GM12873 (cell line): ENCODE results near the gene BRIP1.

Source experiments
- TF ChIP-seq, protein P1 (sequence below): IDR thresholded peaks from 2 replicates; pipeline ENCODE4 v1.5.1; 2012; ENCODE audit warnings: low read depth, mild to moderate bottlenecking, moderate library complexity, low read length, control low read depth; ENCODE audit not compliant: insufficient read depth; ENCODE audit errors: missing control alignments

BRIP1 gene

GRCh38 chr17:61638087-61638486 lies 225.2 kb downstream of the BRIP1 start:
- TF ChIP-seq, protein P1, sequence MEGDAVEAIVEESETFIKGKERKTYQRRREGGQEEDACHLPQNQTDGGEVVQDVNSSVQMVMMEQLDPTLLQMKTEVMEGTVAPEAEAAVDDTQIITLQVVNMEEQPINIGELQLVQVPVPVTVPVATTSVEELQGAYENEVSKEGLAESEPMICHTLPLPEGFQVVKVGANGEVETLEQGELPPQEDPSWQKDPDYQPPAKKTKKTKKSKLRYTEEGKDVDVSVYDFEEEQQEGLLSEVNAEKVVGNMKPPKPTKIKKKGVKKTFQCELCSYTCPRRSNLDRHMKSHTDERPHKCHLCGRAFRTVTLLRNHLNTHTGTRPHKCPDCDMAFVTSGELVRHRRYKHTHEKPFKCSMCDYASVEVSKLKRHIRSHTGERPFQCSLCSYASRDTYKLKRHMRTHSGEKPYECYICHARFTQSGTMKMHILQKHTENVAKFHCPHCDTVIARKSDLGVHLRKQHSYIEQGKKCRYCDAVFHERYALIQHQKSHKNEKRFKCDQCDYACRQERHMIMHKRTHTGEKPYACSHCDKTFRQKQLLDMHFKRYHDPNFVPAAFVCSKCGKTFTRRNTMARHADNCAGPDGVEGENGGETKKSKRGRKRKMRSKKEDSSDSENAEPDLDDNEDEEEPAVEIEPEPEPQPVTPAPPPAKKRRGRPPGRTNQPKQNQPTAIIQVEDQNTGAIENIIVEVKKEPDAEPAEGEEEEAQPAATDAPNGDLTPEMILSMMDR = no peak

DNA sequence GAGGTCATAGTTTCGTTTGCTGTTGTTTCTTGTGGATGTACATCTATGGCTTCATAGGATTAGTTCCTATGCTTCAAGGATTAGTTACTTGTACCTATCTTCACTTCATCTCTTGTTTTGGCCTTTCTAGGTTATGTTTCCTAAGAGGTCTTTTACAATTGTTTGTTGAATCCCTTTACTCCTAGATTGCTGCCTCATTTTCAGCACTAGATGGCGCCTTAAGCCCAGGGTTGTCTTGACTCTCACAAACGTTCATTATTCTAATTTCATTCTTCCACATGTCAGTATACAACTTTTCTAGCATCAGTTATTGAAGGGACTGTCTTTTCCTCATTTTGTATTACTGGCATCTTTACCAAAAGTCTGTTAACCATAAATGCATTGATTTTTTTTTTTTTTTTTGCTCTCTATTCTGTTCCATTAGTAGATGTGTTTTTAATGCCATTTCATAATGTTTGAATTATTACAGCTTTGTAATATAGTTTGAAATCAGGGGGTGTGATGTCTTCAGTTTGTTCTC lies 227.4 kb downstream of the BRIP1 start:
- TF ChIP-seq, protein P1 = peak; percentile 74

DNA sequence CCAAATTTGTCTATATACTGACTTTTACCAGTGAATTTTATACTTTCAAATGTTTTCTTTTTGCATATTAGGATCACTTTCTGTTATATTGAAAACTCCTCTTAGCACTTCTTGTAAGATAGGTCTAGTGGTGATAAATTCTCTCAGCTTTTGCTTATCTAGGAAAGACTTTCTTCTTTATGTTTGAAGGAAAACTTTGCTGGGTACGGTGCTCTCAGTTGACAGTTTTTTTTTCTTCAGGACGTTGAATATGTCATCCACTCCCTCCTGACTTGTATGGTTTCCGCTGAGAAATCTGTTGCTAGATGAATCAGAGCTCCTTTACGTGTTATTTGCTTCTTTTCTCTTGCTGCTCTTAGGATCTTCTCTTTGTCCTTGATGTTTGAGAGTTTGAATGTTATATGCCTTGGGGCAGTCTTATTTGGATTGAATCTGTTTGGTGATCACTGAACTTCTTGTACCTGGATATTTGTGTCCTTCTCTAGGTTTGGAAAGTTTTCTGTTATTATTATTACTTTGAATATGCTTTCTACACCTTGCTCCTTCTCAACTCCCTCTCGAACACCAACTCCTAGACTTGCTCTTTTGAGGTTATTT lies 228.3 kb downstream of the BRIP1 start:
- TF ChIP-seq, protein P1 = no peak

DNA sequence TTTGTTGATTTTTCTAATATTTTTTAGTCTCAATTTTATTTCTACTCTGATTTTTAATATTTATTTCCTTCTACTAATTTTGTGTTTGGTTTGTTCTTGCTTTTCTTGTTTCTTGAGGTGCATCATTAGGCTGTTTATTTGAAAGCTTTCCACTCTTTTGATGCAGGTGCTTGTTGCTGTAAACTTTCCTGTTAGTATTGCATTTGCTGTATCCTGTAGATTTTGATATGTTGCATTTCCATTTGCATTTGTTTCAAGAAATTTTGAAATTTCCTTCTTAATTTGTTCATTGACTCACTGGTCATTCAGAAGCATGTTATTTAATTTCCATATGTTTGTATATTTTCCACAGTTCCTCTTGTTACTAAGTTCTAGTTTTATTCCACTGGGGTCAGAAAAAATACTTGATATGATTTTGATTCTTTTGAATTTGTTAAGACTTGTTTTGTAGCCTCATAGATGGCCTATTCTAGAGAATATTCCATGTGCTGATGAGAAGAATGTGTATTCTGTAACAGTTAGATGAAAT lies 229.3 kb downstream of the BRIP1 start:
- TF ChIP-seq, protein P1 = no peak

GRCh38 chr17:61632826-61633225 lies 230.5 kb downstream of the BRIP1 start:
- TF ChIP-seq, protein P1 = no peak

- TF ChIP-seq, protein P1 = no peak
Observed at GRCh38 chr17:61631800-61632199, 231.5 kb downstream of the BRIP1 start.
